ENCODE data around the gene FBN2.

GRCh38 chr5:128402506-128402905, 135.5 kb downstream of the FBN2 start:
- no peak for TF ChIP-seq POLR2AphosphoS5 (IDR thresholded peaks at IDR 0.05; ENCODE audit: low read depth, low read length)
- TF ChIP-seq, protein P1, sequence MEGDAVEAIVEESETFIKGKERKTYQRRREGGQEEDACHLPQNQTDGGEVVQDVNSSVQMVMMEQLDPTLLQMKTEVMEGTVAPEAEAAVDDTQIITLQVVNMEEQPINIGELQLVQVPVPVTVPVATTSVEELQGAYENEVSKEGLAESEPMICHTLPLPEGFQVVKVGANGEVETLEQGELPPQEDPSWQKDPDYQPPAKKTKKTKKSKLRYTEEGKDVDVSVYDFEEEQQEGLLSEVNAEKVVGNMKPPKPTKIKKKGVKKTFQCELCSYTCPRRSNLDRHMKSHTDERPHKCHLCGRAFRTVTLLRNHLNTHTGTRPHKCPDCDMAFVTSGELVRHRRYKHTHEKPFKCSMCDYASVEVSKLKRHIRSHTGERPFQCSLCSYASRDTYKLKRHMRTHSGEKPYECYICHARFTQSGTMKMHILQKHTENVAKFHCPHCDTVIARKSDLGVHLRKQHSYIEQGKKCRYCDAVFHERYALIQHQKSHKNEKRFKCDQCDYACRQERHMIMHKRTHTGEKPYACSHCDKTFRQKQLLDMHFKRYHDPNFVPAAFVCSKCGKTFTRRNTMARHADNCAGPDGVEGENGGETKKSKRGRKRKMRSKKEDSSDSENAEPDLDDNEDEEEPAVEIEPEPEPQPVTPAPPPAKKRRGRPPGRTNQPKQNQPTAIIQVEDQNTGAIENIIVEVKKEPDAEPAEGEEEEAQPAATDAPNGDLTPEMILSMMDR (IDR thresholded peaks at IDR 0.05 in 2 of 3, conservative IDR thresholded peaks at IDR 0.05 in 1 of 3; ENCODE audit: borderline replicate concordance in 1 of 3, insufficient read depth in 1 of 3, low read depth in 2 of 3, low read length in 2 of 3): no peak
